HUES64 (cell line): Measurements from ENCODE around the gene RYR2.

Source experiments
- H3K27ac ChIP-seq: 2 replicates; pipeline ENCODE4 v1.7.0; 2013; ENCODE audit warnings: low read depth, low read length, inconsistent platforms
- H3K27me3 ChIP-seq: 2 replicates; pipeline ENCODE4 v1.6.1; 2013; ENCODE audit warnings: mild to moderate bottlenecking, low read length; ENCODE audit not compliant: insufficient read depth
- H3K36me3 ChIP-seq: 2 replicates; pipeline ENCODE4 v1.6.1; 2013; ENCODE audit warnings: mild to moderate bottlenecking, low read length; ENCODE audit not compliant: insufficient read depth
- H3K4me1 ChIP-seq: 2 replicates; pipeline ENCODE4 v1.6.1; 2013; ENCODE audit warnings: mild to moderate bottlenecking, low read length, moderate library complexity; ENCODE audit not compliant: insufficient read depth
- H3K4me3 ChIP-seq: 2 replicates; pipeline ENCODE4 v1.5.1; 2013; ENCODE audit warnings: mild to moderate bottlenecking, low read length, moderate library complexity
- H3K9ac ChIP-seq: 2 replicates; pipeline ENCODE4 v1.6.1; 2013; ENCODE audit warnings: mild to moderate bottlenecking, low read depth, low read length
- H3K9me3 ChIP-seq: 2 replicates; pipeline ENCODE4 v1.6.1; 2013; ENCODE audit warnings: low read depth, low read length; ENCODE audit not compliant: insufficient read depth
- WGBS: fragments of 150-250, 120-280 bp; methylation state at CpG from one replicate; pipeline ENCODE4 v1.1.7; 2013; ENCODE audit warnings: missing lambda C conversion rate; 5-methylcytosine and 5-hydroxymethylcytosine counted together

Gene RYR2

DNA sequence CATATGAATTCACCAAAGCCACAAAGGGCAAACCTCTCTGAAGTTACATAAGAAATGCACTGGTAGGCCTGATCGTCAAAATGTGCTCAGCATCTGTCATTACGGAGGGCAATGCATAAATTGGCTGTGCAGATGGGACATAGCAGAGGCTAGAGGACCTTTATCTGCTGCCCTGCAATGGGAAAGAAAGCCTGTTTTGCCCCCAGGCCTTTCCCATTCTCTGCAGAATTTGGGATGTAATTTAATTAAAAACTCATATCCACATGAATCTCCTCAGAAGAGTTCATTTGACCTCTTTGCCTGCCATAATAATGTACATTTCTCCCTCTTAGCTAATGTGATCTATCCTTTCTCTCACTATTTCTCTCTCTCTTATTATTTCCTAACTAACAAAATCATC lies 690.7 kb downstream of the RYR2 start:
- Histone ChIP-seq H3K9ac (no peak overlapping the region), H3K27me3 (no peaks in the 10 kb centered on the region), H3K36me3 (peaks cover 2% of the 10 kb centered on the region; the same call in 1 of the 2 replicates), H3K4me3 (no peak overlapping the region), H3K27ac (no peak overlapping the region), H3K4me1 (0 out of 2 replicates have a peak, but pooled peaks cover 8% of the 10 kb centered on the region), H3K9me3 (no peaks in the 10 kb centered on the region)
- 91% methylated on average over 2 of the region's 2 CpGs for WGBS

DNA sequence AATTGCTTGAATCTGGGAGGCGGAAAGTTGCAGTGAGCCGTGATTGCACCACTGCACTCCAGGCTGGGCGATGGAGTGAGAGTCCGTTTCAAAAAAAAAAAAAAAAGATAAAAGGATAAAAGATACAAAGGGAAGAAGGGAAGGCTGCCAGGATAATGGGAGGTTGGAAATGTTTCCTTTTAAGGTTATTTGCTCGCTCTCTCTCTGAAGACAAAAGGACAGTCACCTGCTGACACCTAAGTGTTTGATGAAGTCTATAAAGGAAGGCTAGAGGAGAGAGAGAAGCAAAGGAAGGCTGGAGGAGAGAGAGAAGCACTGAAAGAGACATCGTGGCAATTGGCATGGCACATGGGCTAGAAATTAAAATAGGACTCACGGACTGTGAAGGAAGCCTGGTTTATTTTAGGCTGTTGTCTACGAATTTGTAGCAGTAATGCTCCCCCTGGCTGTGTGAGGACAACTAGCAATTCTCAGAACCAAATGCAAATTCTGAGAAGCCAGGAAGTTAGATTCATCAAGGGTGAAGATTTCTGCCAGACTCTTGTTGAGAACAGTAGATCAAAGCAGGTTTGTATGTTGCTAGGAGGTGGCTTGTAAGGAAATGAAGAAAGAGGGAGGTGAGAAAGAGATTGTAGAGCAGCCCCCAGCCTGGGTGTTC lies 694.5 kb downstream of the RYR2 start:
- H3K9ac ChIP-seq: 0 out of 2 replicates have a peak overlapping the region, but pooled peaks have one; percentile 1
- WGBS: 70% methylated on average over 8 of the region's 8 CpGs
- H3K9me3 ChIP-seq: no peaks in the 10 kb centered on the region

DNA sequence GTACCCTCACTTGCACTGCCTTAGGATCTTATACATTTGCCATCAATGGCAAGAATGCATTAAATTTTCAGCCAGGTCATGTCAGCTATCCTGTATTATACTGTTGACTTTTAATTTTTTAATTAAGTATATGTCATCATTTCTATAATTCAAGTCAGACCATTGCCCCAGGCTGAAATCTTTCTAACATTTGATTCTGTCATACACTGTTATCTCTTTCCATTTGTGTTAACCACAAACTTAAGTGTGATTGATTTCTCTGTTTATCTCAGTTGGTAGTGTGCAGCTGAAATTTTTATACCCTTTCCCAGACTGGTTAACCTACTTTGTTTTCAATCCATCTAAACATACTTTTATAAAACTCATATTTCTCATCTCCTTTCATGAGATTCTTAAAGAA lies 695.5 kb downstream of the RYR2 start:
- no peak overlapping the region for H3K9ac ChIP-seq
- H3K9me3 ChIP-seq: no peaks in the 10 kb centered on the region
- H3K4me1 ChIP-seq: peaks cover 21% of the 10 kb centered on the region
- H3K27me3 ChIP-seq: no peaks in the 10 kb centered on the region
- H3K4me3 ChIP-seq: no peak overlapping the region
- no peaks in the 10 kb centered on the region for H3K36me3 ChIP-seq
- H3K27ac ChIP-seq: no peak overlapping the region

More for the DNA sequence above, 694.5 kb downstream of the RYR2 start:
- no peak overlapping the region for H3K4me3 ChIP-seq
- H3K36me3 ChIP-seq: 0 out of 2 replicates have a peak, but pooled peaks cover 2% of the 10 kb centered on the region
- peak overlapping the region; percentile 17; the same call in 1 of the 2 replicates for H3K27ac ChIP-seq
- peaks cover 21% of the 10 kb centered on the region for H3K4me1 ChIP-seq
- H3K27me3 ChIP-seq: no peaks in the 10 kb centered on the region

DNA sequence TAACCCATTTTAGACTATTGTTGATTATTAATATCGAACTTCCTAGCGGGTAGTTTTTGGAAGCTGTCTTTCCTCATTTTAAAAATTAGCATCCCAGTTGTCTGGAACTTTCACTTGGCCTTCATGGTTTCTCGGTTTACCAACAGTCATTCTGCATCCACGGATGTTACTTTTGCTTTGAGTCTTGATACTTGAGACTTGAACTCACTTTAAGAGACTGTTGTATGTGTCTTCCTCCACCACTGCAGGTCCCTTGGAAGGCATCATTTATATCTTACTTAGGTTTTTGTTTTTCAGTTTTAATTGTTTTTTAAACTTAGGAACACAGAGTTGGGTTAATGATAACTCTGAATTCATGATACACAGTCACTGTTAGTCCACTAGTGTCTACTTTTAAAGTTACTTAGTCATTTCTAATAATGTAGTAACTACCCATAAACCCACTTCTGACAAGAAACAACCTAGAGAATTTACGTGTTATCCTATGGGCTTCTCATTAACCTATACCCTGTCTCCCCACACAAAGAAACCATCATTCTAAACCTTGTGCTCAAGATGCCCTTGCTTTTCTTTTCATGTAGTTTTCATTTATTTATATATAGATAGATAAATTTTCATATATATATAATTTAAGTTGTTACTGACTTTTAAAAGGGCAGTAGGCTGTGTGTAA lies 696.1 kb downstream of the RYR2 start:
- WGBS: 92% methylated on average over 5 of the region's 5 CpGs
- H3K36me3 ChIP-seq: no peaks in the 10 kb centered on the region
- H3K27me3 ChIP-seq: no peaks in the 10 kb centered on the region
- H3K9me3 ChIP-seq: no peaks in the 10 kb centered on the region
- H3K9ac ChIP-seq: no peak overlapping the region
- no peak overlapping the region for H3K27ac ChIP-seq
- H3K4me3 ChIP-seq: no peak overlapping the region
- peaks cover 21% of the 10 kb centered on the region for H3K4me1 ChIP-seq

DNA sequence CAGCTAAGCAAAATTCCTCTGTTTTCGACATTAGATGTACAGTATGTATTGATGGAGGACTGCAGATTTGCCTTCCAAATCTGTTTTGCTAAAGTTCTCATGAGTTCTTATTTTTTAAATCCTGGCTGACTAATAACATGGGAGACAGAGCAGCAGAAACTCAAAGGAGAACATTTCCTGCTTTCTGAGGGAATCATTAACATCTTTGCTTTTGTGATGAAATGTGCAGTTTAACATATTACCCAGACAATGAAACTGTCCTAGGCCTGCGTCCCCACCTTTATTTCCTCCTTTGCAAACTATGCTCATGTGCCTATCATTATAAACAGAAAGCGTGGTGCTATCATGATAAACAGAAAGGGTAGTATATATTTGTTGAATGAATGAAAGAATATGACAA lies 698.9 kb downstream of the RYR2 start:
- Histone ChIP-seq H3K4me3 (no peak overlapping the region), H3K9me3 (no peaks in the 10 kb centered on the region), H3K27ac (no peak overlapping the region), H3K4me1 (peaks cover 21% of the 10 kb centered on the region), H3K9ac (no peak overlapping the region), H3K27me3 (no peaks in the 10 kb centered on the region), H3K36me3 (no peaks in the 10 kb centered on the region)
- 73% methylated on average over 2 of the region's 3 CpGs for WGBS

DNA sequence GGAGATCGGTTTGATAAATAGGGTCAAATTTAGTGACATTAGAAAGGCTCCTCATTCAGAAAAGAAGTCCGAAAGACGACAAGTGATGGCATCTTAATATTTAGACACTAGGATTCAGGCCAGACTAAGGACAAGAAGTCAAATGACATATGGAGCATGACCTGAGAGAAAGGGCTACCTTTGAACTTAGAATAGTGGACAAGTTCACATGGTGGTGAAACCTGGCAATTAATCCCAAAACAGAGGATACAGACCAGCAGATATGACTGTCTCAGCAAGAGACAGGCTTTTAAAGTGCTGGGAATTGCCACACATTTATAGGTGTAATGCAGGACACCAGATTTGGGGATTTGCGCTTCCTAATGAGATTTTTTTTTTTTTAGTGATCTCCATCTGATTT lies 703.6 kb downstream of the RYR2 start:
- Histone ChIP-seq H3K9ac (no peak overlapping the region), H3K27ac (no peak overlapping the region), H3K27me3 (no peaks in the 10 kb centered on the region), H3K36me3 (no peaks in the 10 kb centered on the region), H3K9me3 (no peaks in the 10 kb centered on the region), H3K4me1 (peaks cover 4% of the 10 kb centered on the region), H3K4me3 (no peak overlapping the region)
- 96% methylated on average over 3 of the region's 4 CpGs for WGBS

DNA sequence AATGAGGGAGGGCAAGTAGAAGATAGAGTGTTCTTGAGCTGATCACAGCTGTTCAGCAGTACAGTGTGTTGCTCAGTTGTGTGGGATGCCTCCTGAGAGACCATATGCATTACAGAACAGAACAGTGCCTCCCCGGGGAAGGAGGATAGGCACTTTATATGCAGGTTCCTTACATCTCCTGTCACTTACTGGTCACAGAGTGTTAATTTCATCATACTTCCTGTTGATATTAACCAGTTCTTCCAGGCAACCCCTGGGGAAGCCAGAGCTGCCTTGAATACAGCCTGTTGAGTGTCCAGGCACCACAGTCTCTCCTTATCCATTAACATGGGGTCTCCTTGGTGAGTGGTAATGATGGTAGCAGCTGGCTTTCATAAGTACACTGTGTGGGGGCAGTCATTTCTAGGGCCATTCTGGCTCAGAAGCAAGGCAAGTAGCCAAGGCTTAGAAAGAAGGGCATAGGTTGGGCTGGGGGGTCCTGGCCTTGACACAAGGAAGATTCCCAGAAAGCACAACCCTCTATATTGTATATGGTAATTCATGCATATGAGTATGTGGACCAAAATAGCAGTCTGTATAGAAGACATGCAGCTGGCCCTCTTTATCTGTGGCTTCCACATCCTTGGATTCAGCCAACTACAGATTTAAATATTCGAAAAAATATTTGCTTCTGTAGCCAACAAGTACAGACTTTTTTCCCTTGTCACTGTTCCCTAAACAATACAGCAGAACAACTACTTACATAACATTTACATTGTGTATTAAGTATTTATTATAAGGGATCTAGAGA lies 706.4 kb downstream of the RYR2 start:
- 93% methylated on average over 2 of the region's 2 CpGs for WGBS
- no peak overlapping the region for H3K9ac ChIP-seq
- H3K27ac ChIP-seq: no peak overlapping the region
- H3K27me3 ChIP-seq: no peaks in the 10 kb centered on the region
- H3K4me3 ChIP-seq: no peak overlapping the region
- no peaks in the 10 kb centered on the region for H3K9me3 ChIP-seq
- H3K4me1 ChIP-seq: peaks cover 10% of the 10 kb centered on the region
- no peaks in the 10 kb centered on the region for H3K36me3 ChIP-seq

DNA sequence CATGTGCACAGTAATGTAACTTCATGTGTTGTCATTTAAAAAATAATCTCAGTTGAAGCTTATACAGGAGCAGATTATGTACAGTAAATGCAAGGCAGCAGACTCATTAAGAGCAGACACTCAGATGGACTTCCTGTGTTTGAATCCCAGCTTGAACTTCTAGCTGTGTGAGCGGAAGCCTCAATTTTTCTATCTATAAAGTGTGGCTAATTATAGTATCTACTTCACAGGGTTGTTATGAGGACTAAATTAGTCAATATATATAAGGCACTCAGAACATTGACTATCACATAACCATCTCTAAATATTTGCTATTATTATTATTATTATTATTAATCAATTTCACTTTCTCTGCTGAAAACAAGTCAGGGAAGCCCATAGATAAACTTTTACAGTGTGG lies 707.1 kb downstream of the RYR2 start:
- WGBS: 100% methylated on average over 1 of the region's 1 CpG

DNA sequence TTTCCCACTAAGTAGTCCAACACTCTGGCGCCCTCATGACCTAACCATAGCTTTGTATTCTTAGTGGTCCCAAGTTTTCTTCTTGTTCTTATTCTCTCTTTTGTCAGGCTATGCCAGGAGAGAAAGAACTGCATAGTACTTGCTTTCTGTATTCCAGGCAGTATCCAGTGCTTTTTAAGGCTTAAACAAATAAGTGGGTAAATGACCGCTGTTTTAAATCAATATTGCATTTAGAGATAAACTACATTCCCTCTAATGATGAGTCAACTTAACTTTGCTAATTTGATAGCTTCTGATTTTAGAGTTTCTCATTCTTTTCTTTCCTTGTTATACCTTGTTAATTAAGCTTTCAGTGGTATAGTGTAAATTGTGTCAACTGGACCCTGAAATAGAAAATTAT lies 709.1 kb downstream of the RYR2 start:
- Histone ChIP-seq H3K4me1 (peaks cover 14% of the 10 kb centered on the region), H3K27ac (no peak overlapping the region), H3K4me3 (no peak overlapping the region), H3K9me3 (no peaks in the 10 kb centered on the region), H3K9ac (no peak overlapping the region), H3K36me3 (no peaks in the 10 kb centered on the region), H3K27me3 (no peaks in the 10 kb centered on the region)
- 87% methylated on average over 1 of the region's 2 CpGs for WGBS

More for the DNA sequence above, 707.1 kb downstream of the RYR2 start:
- no peaks in the 10 kb centered on the region for H3K36me3 ChIP-seq
- no peak overlapping the region for H3K27ac ChIP-seq
- H3K9ac ChIP-seq: no peak overlapping the region
- peaks cover 14% of the 10 kb centered on the region for H3K4me1 ChIP-seq
- H3K4me3 ChIP-seq: no peak overlapping the region
- H3K27me3 ChIP-seq: no peaks in the 10 kb centered on the region
- no peaks in the 10 kb centered on the region for H3K9me3 ChIP-seq

DNA sequence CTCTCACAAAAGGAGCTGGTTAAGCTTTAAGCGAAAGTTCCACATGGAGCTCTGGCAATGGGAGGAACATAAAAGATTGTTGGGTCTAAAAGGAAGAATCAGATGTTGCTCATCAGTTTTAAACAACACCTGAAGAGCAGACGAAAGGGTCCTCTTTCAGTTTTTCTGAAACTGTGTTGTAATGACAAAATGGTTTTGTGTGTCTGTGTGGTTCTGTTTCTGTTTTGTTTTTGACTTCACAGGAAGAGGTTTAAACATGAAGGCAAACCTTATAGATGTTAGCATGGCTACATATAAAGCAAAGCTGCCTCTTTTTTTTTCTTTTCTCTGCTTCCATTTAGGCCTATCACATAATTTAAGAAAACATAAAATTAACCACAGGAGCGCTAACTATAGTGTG lies 712.6 kb downstream of the RYR2 start:
- H3K27me3 ChIP-seq: no peaks in the 10 kb centered on the region
- no peaks in the 10 kb centered on the region for H3K36me3 ChIP-seq
- H3K4me3 ChIP-seq: no peak overlapping the region
- H3K9me3 ChIP-seq: no peaks in the 10 kb centered on the region
- H3K4me1 ChIP-seq: peaks cover 14% of the 10 kb centered on the region
- no peak overlapping the region for H3K27ac ChIP-seq
- 96% methylated on average over 3 of the region's 3 CpGs for WGBS
- H3K9ac ChIP-seq: no peak overlapping the region

DNA sequence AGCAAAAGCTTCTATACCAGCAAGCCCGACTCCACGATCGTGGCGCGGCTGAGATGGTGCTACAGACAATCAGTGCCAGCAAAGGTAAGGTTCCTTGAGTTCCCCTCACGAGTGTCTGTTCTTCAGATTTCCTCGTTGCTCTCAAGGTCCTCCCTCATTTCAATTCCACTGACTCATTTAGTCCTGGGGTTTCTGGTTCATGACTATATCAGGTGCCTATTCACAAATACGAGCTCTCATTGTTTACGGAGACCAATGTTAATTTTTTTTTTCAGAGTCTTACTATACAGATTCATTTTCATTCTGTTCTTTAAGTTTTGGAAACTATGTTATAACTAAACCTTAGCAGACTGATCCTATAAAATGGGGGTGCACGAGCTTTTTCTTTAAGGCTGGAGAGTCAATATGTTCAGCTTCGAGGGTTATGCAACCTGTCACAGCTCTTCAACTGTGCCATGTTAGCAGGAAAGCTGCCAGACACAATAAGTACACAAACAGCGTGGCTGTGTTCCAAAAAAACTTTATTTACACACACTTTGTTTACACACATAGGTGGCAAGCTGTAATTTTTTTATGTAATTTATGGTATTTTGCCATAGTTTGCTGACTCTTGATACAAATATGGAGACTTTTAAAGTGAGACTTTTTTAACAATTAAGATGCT lies 714.5 kb downstream of the RYR2 start:
- H3K27ac ChIP-seq: no peak overlapping the region
- H3K4me1 ChIP-seq: peaks cover 14% of the 10 kb centered on the region
- no peaks in the 10 kb centered on the region for H3K36me3 ChIP-seq
- no peak overlapping the region for H3K4me3 ChIP-seq
- WGBS: 94% methylated on average over 12 of the region's 12 CpGs
- H3K9me3 ChIP-seq: no peaks in the 10 kb centered on the region
- H3K9ac ChIP-seq: no peak overlapping the region
- no peaks in the 10 kb centered on the region for H3K27me3 ChIP-seq
